ENCODE results near the gene PPP6R2. TPM values are rescaled to one million over a fixed set of nuclear protein-coding genes. Genes with fewer than 3 reads are reported as not detected.
A peak's percentile ranks its signal among the peaks of the same experiment; 100 is the strongest.

PPP6R2 gene
- total and polyA plus RNA-seq, 2 of the 8 experiments (the other 6 are each of a cell fraction or from before 2014, with no cell fraction given): 25.0 to 32.2 TPM

DNA sequence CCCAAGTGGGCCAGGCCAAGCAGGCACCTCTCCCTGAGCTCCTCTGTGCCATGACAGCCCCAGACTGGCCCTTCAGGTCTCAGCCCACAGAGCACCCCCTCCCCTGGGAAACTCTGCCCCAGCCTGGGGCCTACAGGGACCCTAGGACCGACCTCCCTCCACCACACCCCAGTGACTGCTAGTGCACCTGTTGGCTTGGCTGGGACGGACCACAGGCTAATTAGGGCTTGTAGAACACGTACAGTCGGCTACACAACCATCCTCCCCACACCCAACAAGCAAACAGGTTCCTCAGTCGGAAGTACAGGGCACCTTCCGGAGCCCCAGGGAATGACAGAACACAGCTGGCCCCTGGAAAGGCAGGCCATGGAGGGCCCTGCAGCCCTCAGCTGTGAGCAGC, 127.4 kb downstream of the PPP6R2 start:
- H3K4me3 ChIP-seq (ENCODE audit: extremely low read depth in 1 of 4, insufficient read depth in 2 of 4, low read depth in 3 of 4, low read length in 4 of 4): no peak overlapping the region
- H2AK5ac ChIP-seq (ENCODE audit: low read depth, low read length): no peak overlapping the region
- no peak overlapping the region for H3K56ac ChIP-seq (replicated peaks; ENCODE audit: insufficient read length, low read depth, low read length)
- no peak overlapping the region for H3K9ac ChIP-seq (replicated peaks in 1 of 4; ENCODE audit: extremely low read depth in 1 of 4, low read depth in 3 of 4, low read length in 3 of 4)
- no peak overlapping the region for H3K23ac ChIP-seq (ENCODE audit: insufficient read length)
- no peak overlapping the region for H2BK12ac ChIP-seq (ENCODE audit: low read depth, low read length)
- H4K8ac ChIP-seq (ENCODE audit: extremely low read depth, insufficient read depth, low read length): no peak overlapping the region
- ChIA-PET POLR2A (ENCODE audit: partially characterized antibody) (interaction anchor here (0.7 to 2.8 kb wide), 8 partner anchors 10 to 163 kb away, joined by 3 to 7 read pairs (median 4); partner anchors contain the start of genes LMF2 and PLXNB2), CTCF (ENCODE audit: partially characterized antibody) (interaction anchor here (0.5 to 9.1 kb wide), 11 partner anchors 10 to 220 kb away, joined by 3 to 60 read pairs (median 4); partner anchors contain the start of gene HDAC10)
- peaks cover 0 to 59% of the 10 kb centered on the region in 2 experiments; a peak in 3 of 4 replicates for H3K79me2 ChIP-seq (ENCODE audit: control insufficient read depth in 1 of 2, insufficient read depth in 2 of 2, low read length in 2 of 2)
- H4K91ac ChIP-seq (replicated peaks; ENCODE audit: insufficient read length, low read length): no peak overlapping the region
- WGBS, 2 experiments (ENCODE audit: extremely low coverage in 1 of 2, insufficient coverage in 1 of 2, insufficient read length in 1 of 2, insufficient replicate concordance in 2 of 2, low coverage in 1 of 2, low lambda C conversion rate in 2 of 2, missing lambda C conversion rate in 1 of 2): 87% methylated on average over 6 of the region's 6 CpGs; no CpG with 5 or more reads in 1 of the 2 experiments
- H3K9me3 ChIP-seq (ENCODE audit: insufficient read depth in 2 of 2, low read depth in 1 of 2, low read length in 1 of 2): no peaks in the 10 kb centered on the region
- 0 out of 2 replicates have a peak overlapping the region, but pooled peaks have one; percentile 72 for H2BK15ac ChIP-seq (ENCODE audit: low read length)
- no peak overlapping the region for H2AFZ ChIP-seq (ENCODE audit: low read length)
- peaks cover 0 to 24% (median 16%) of the 10 kb centered on the region in 4 experiments; a peak in 6 of 7 replicates for H3K4me1 ChIP-seq (replicated peaks in 1 of 4; ENCODE audit: control insufficient read depth in 3 of 4, insufficient read depth in 4 of 4, low read length in 3 of 4)
- no peak overlapping the region for H2BK120ac ChIP-seq (replicated peaks; ENCODE audit: low read depth, low read length)
- H3K27me3 ChIP-seq (replicated peaks in 1 of 4; ENCODE audit: control insufficient read depth in 3 of 4, extremely low read depth in 1 of 4, insufficient read depth in 3 of 4, low read length in 3 of 4): no peaks in the 10 kb centered on the region; a peak in 1 of 7 replicates
- peaks cover 10 to 20% (median 19%) of the 10 kb centered on the region in 4 experiments for H3K36me3 ChIP-seq (ENCODE audit: control insufficient read depth in 2 of 4, insufficient read depth in 4 of 4, low read length in 3 of 4)
- H3K4me2 ChIP-seq (ENCODE audit: insufficient read depth in 1 of 2, low read depth in 2 of 2, low read length in 2 of 2): peak overlapping the region in 1 of 2 experiments; percentile 47; a peak in 1 of 4 replicates
- H3K14ac ChIP-seq (ENCODE audit: insufficient read length): no peak overlapping the region
- H4K5ac ChIP-seq (ENCODE audit: insufficient read length, low read depth, low read length): no peak overlapping the region
- H4K20me1 ChIP-seq (replicated peaks in 1 of 2; ENCODE audit: control insufficient read depth in 1 of 2, insufficient read depth in 2 of 2, low read length in 2 of 2): peaks cover 41 to 62% of the 10 kb centered on the region in 2 experiments
- H3K79me1 ChIP-seq (ENCODE audit: low read depth, low read length): peaks cover 34% of the 10 kb centered on the region
- H3K27ac ChIP-seq (ENCODE audit: low read depth, low read length): no peak overlapping the region; the same call in 1 of the 2 replicates
- no peak for FAIRE-seq
- no peak overlapping the region for H3K18ac ChIP-seq (ENCODE audit: extremely low read depth, low read length)
- TF ChIP-seq CBX8 (IDR thresholded peaks at IDR 0.05; ENCODE audit: borderline replicate concordance, low read depth, low read length) (no peak), CHD2 (IDR thresholded peaks at IDR 0.05; ENCODE audit: low read length) (no peak), GTF2F1 (IDR thresholded peaks at IDR 0.05; ENCODE audit: borderline replicate concordance, low read depth, low read length) (no peak), BRCA1 (IDR thresholded peaks at IDR 0.05; ENCODE audit: low read depth, low read length) (no peak), RBBP5 (IDR thresholded peaks at IDR 0.05; ENCODE audit: borderline replicate concordance, low read depth, low read length) (no peak), GABPA (IDR thresholded peaks at IDR 0.05; ENCODE audit: borderline replicate concordance, insufficient read depth, low read length) (no peak), POLR2AphosphoS5 (IDR thresholded peaks at IDR 0.05; ENCODE audit: low read depth, low read length) (no peak), POLR2A (IDR thresholded peaks at IDR 0.05; ENCODE audit: control extremely low read depth in 1 of 2, low read depth in 2 of 2, low read length in 2 of 2) (no peak), RXRA (IDR thresholded peaks at IDR 0.05; ENCODE audit: insufficient read depth, low read depth, low read length) (no peak), SUZ12 (IDR thresholded peaks at IDR 0.05; ENCODE audit: low read length) (no peak), TEAD4 (IDR thresholded peaks at IDR 0.05; ENCODE audit: low read depth, low read length) (no peak), NANOG (IDR thresholded peaks at IDR 0.05; ENCODE audit: insufficient read depth, low read depth, low read length, poor library complexity, severe bottlenecking) (no peak)
- H2BK5ac ChIP-seq (ENCODE audit: low read depth, low read length): peak overlapping the region; percentile 71; the same call in 1 of the 2 replicates
- peaks cover 8% of the 10 kb centered on the region; the same call in 1 of the 2 replicates for H3K23me2 ChIP-seq (ENCODE audit: low read depth, low read length)
- peak overlapping the region; percentile 49 for H3K4ac ChIP-seq (replicated peaks; ENCODE audit: insufficient read length, low read depth, low read length)
- no peak for DNase-seq (ENCODE audit: low read depth in 1 of 2, low spot score in 2 of 2)
- no peak overlapping the region for H2BK20ac ChIP-seq (ENCODE audit: low read length)
